ENCODE data around the gene QRSL1. TPM values are rescaled to one million over a fixed set of nuclear protein-coding genes. Genes with fewer than 3 reads are reported as not detected.

Gene QRSL1
- polyA plus RNA-seq, 1 donor from 2014 or later = 20.0 TPM

Small RNA genes within 50 kb of the gene (small RNA-seq; reads per million reads assigned to genes)
- gene RNU6-527P = 0 reads per million in 3 experiments

Other genes starting within 250 kb of the QRSL1 start
- 8.1 and 8.5 TPM in 2 replicates for gene RTN4IP1, start 80 bp upstream of the QRSL1 start, polyA plus RNA-seq

Measured in neural cell (in vitro differentiated cells).